A375 (cell line): ENCODE data around the gene IPO4. TPM values are rescaled to one million over a fixed set of nuclear protein-coding genes. Genes with fewer than 3 reads are reported as not detected.

Source experiments
- small RNA-seq: library from RNA; depleted of rRNA; stranded (forward); fragments of <200 nt; gene quantifications from one replicate; pipeline ENCODE3, GENCODE V24; 2014
- total RNA-seq: library from RNA; depleted of rRNA; stranded (reverse); fragments of >200 nt; shearing (Covaris generic); gene quantifications from 2 replicates; pipeline ENCODE4 v1.2.3, GENCODE V29; 2014; rRNA removed

Gene IPO4
- total RNA-seq, 1 experiment from 2014 or later = 129 TPM

Small RNAs within 50 kb of the gene (small RNA-seq; reads per million reads assigned to genes)
- gene AL136295.4 (not detected), gene CHMP4A (not detected), gene IPO4 (not detected), gene IRF9 (not detected), gene MDP1 (not detected), gene RNA5SP383 (13.5 reads per million, percentile 90 among the genes with 10 or more reads in this experiment)

Other genes starting within 250 kb of the IPO4 start
- gene DHRS4, start 235.0 kb downstream of the IPO4 start, total RNA-seq = 40.2 and 48.0 TPM in 2 replicates
- 20.4 and 23.5 TPM in 2 replicates for gene DHRS4L2, start 199.9 kb downstream of the IPO4 start, total RNA-seq
- gene CARMIL3, start 136.8 kb downstream of the IPO4 start, total RNA-seq = 0.34 and 0.41 TPM in 2 replicates
- not detected in 2 replicates for gene CPNE6, start 117.3 kb downstream of the IPO4 start, total RNA-seq
- 50.4 and 54.3 TPM in 2 replicates for gene PCK2, start 94.5 kb downstream of the IPO4 start, total RNA-seq
- gene DCAF11, start 74.0 kb downstream of the IPO4 start, total RNA-seq = 53.4 and 55.0 TPM in 2 replicates
- gene NRL, start 73.9 kb downstream of the IPO4 start, total RNA-seq = 0.94 and 2.0 TPM in 2 replicates
- 0.37 TPM in 1 of 2 replicates, not detected in the other for gene FITM1, start 58.2 kb downstream of the IPO4 start, total RNA-seq
- gene PSME1, start 52.6 kb downstream of the IPO4 start, total RNA-seq = 156 and 194 TPM in 2 replicates
- 23.3 and 33.3 TPM in 2 replicates for gene EMC9, start 47.2 kb downstream of the IPO4 start, total RNA-seq
- gene PSME2, start 42.2 kb downstream of the IPO4 start, total RNA-seq = 207 and 210 TPM in 2 replicates
- gene RNF31, start 41.3 kb downstream of the IPO4 start, total RNA-seq = 66.8 and 79.3 TPM in 2 replicates
- 9.2 and 18.5 TPM in 2 replicates for gene IRF9, start 27.6 kb downstream of the IPO4 start, total RNA-seq
- gene REC8, start 16.7 kb downstream of the IPO4 start, total RNA-seq = 1.2 and 3.3 TPM in 2 replicates
- 35.1 and 37.9 TPM in 2 replicates for gene TM9SF1, start 6.6 kb upstream of the IPO4 start, total RNA-seq
- gene TSSK4, start 16.9 kb upstream of the IPO4 start, total RNA-seq = not detected in 2 replicates
- 40.5 and 45.6 TPM in 2 replicates for gene CHMP4A, start 24.7 kb upstream of the IPO4 start, total RNA-seq
- gene MDP1, start 27.2 kb upstream of the IPO4 start, total RNA-seq = 13.8 and 20.6 TPM in 2 replicates
- 247 and 277 TPM in 2 replicates for gene NEDD8, start 43.6 kb upstream of the IPO4 start, total RNA-seq
- gene GMPR2, start 44.1 kb upstream of the IPO4 start, total RNA-seq = 57.2 and 66.8 TPM in 2 replicates
- gene TINF2, start 53.8 kb upstream of the IPO4 start, total RNA-seq = 27.6 and 27.8 TPM in 2 replicates
- gene TGM1, start 74.4 kb upstream of the IPO4 start, total RNA-seq = 0.49 and 1.1 TPM in 2 replicates
- gene RABGGTA, start 82.8 kb upstream of the IPO4 start, total RNA-seq = 30.0 and 35.3 TPM in 2 replicates
- 7.5 and 8.2 TPM in 2 replicates for gene DHRS1, start 111.0 kb upstream of the IPO4 start, total RNA-seq
- gene NOP9, start 111.0 kb upstream of the IPO4 start, total RNA-seq = 14.6 and 22.7 TPM in 2 replicates
- gene CIDEB, start 119.2 kb upstream of the IPO4 start, total RNA-seq = not detected in 2 replicates
- gene LTB4R2, start 121.3 kb upstream of the IPO4 start, total RNA-seq = 11.0 and 14.6 TPM in 2 replicates
- gene LTB4R, start 122.7 kb upstream of the IPO4 start, total RNA-seq = 10.5 and 15.5 TPM in 2 replicates
- not detected in 2 replicates for gene ADCY4, start 146.3 kb upstream of the IPO4 start, total RNA-seq
- gene RIPK3, start 151.2 kb upstream of the IPO4 start, total RNA-seq = not detected in 2 replicates
- gene NFATC4, start 179.4 kb upstream of the IPO4 start, total RNA-seq = 8.6 and 12.2 TPM in 2 replicates
- 0.23 and 0.37 TPM in 2 replicates for gene NYNRIN, start 210.2 kb upstream of the IPO4 start, total RNA-seq
- gene CBLN3, start 240.9 kb upstream of the IPO4 start, total RNA-seq = 0.75 and 0.96 TPM in 2 replicates
- 52.5 and 52.6 TPM in 2 replicates for gene KHNYN, start 241.1 kb upstream of the IPO4 start, total RNA-seq